Neural cell (in vitro differentiated cells): ENCODE results near the gene GRB2. TPM values are rescaled to one million over a fixed set of nuclear protein-coding genes. Genes with fewer than 3 reads are reported as not detected.

Experiments used
- H2AFZ ChIP-seq: fragments of 200-600, 300-800 bp; sonication (generic), shearing (Covaris generic); 2 replicates; pipeline ENCODE4 v1.6.0; 2014; ENCODE audit warnings: low read depth, mild to moderate bottlenecking, antibody characterized with exemption, low read length, moderate library complexity
- H3F3A ChIP-seq: fragments of 200-600 bp; shearing (Covaris generic); 2 replicates; pipeline ENCODE4 v1.6.1; 2016; ENCODE audit warnings: mild to moderate bottlenecking, moderate library complexity, mixed read lengths, antibody characterized with exemption, low read length; ENCODE audit not compliant: insufficient read depth, poor library complexity, severe bottlenecking
- H3K27ac ChIP-seq: fragments of 200-600, 300-800 bp; sonication (generic), shearing (Covaris generic); 2 replicates; pipeline ENCODE4 v1.5.1; 2014; ENCODE audit warnings: mild to moderate bottlenecking, low read length, moderate library complexity
- H3K27me3 ChIP-seq: fragments of 300-800, 200-600 bp; sonication (generic), shearing (Covaris generic); 2 replicates; pipeline ENCODE4 v1.6.0; 2014; ENCODE audit warnings: mild to moderate bottlenecking, low read depth, low read length, moderate library complexity; ENCODE audit not compliant: insufficient read depth
- H3K36me3 ChIP-seq: fragments of 300-800, 200-600 bp; sonication (generic), shearing (Covaris generic); 2 replicates; pipeline ENCODE4 v1.5.1; 2014; ENCODE audit warnings: mild to moderate bottlenecking, antibody characterized with exemption, low read length, moderate library complexity; ENCODE audit not compliant: insufficient read depth
- H3K4me2 ChIP-seq: fragments of 300-800, 200-600 bp; sonication (generic), shearing (Covaris generic); 2 replicates; pipeline ENCODE4 v1.6.0; 2014; ENCODE audit warnings: mild to moderate bottlenecking, low read length
- H3K4me3 ChIP-seq: fragments of 300-800, 200-600 bp; sonication (generic), shearing (Covaris generic); 2 replicates; pipeline ENCODE4 v1.5.1; 2014; ENCODE audit warnings: mild to moderate bottlenecking, low read length, moderate library complexity
- H3K79me2 ChIP-seq: fragments of 200-600 bp; shearing (Covaris generic); replicated peaks from 2 replicates; pipeline ENCODE4 v1.6.0; 2014; ENCODE audit warnings: mild to moderate bottlenecking, low read length, moderate library complexity; ENCODE audit not compliant: insufficient read depth
- H3K9ac ChIP-seq: fragments of 300-800, 200-600 bp; sonication (generic), shearing (Covaris generic); 2 replicates; pipeline ENCODE4 v1.6.1; 2016; ENCODE audit warnings: mild to moderate bottlenecking, low read length, mixed read lengths
- H3K9me2 ChIP-seq: fragments of 200-600 bp; shearing (Covaris generic); 2 replicates; pipeline ENCODE4 v1.6.1; 2016; ENCODE audit warnings: mild to moderate bottlenecking, low read length, mixed read lengths; ENCODE audit not compliant: insufficient read depth
- H3K9me3 ChIP-seq: fragments of 200-600, 300-800 bp; sonication (generic), shearing (Covaris generic); 2 replicates; pipeline ENCODE4 v1.6.1; 2016; ENCODE audit warnings: mild to moderate bottlenecking, mixed run types, low read length, moderate library complexity, mixed read lengths
- H4K20me1 ChIP-seq: fragments of 200-600 bp; shearing (Covaris generic); 2 replicates; pipeline ENCODE4 v1.6.1; 2016; ENCODE audit warnings: mild to moderate bottlenecking, mixed run types; ENCODE audit not compliant: insufficient read depth
- EP300 ChIP-seq: fragments of 450-650 bp; conservative IDR thresholded peaks from 2 replicates; pipeline ENCODE4 v1.6.1; 2014; ENCODE audit warnings: antibody characterized with exemption, mild to moderate bottlenecking, moderate library complexity; ENCODE audit not compliant: poor library complexity, severe bottlenecking
- EZH2 ChIP-seq: fragments of 200-600, 300-800 bp; shearing (Covaris generic), sonication (generic); IDR thresholded peaks from 2 replicates; pipeline ENCODE4 v1.6.1; 2014; ENCODE audit warnings: antibody characterized with exemption, low read length, borderline replicate concordance, mild to moderate bottlenecking; ENCODE audit not compliant: insufficient read depth, poor library complexity, severe bottlenecking
- MXI1 ChIP-seq: fragments of 450-650 bp; conservative IDR thresholded peaks from 2 replicates; pipeline ENCODE4 v1.6.1; 2014; ENCODE audit warnings: antibody characterized with exemption, mild to moderate bottlenecking; ENCODE audit not compliant: poor library complexity, severe bottlenecking
- POLR2AphosphoS5 ChIP-seq: IDR thresholded peaks from 2 replicates; pipeline ENCODE4 v1.6.1; 2012
- RAD21 ChIP-seq: fragments of 450-650 bp; conservative IDR thresholded peaks from 2 replicates; pipeline ENCODE4 v1.6.1; 2014; ENCODE audit warnings: antibody characterized with exemption, mild to moderate bottlenecking, moderate library complexity
- SMC3 ChIP-seq: fragments of 450-650 bp; conservative IDR thresholded peaks from 2 replicates; pipeline ENCODE4 v1.6.1; 2014; ENCODE audit warnings: antibody characterized with exemption, mild to moderate bottlenecking, moderate library complexity; ENCODE audit not compliant: poor library complexity
- TAF1 ChIP-seq: IDR thresholded peaks from 2 replicates; pipeline ENCODE4 v1.6.1; 2012; ENCODE audit warnings: low read depth
- polyA plus RNA-seq: library from polyadenylated mRNA; depleted of rRNA; stranded (reverse); fragments of >200 nt; gene quantifications from 2 replicates; pipeline ENCODE4 v1.2.3, GENCODE V29; 2014
- TF ChIP-seq, protein P1 (sequence below): IDR thresholded peaks from 2 replicates; pipeline ENCODE4 v1.6.1; 2012; ENCODE audit warnings: borderline replicate concordance
- TF ChIP-seq, protein P2 (sequence below): fragments of 450-650 bp; IDR thresholded peaks from 2 replicates; pipeline ENCODE4 v1.5.1; 2014; ENCODE audit warnings: antibody characterized with exemption, mild to moderate bottlenecking, moderate library complexity; ENCODE audit not compliant: poor library complexity, severe bottlenecking

The GRB2 gene
- polyA plus RNA-seq, 1 donor from 2014 or later = 134 TPM

DNA sequence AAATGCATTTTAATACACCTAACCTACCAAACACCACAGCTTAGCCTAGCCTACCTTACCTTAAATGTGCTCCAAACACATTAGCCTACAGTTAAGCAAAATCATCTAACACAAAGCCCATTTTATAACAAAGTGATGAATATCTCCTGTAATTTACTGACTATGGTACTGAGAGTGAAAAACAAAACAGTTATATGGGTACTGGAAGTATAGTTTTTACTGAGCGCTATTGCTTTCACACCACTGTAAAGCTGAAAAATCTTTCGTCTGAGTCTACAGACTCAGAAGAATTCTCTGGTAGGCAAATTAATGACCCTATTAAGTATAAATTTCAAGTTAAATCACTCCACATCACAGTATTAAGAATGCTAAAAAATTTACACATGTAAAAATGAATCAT, 3.5 kb downstream of the GRB2 start:
- no peak for TF ChIP-seq EZH2
- TF ChIP-seq TAF1 = no peak
- no peak for TF ChIP-seq EP300
- no peak for TF ChIP-seq SMC3
- TF ChIP-seq POLR2AphosphoS5 = no peak
- TF ChIP-seq, protein P1, sequence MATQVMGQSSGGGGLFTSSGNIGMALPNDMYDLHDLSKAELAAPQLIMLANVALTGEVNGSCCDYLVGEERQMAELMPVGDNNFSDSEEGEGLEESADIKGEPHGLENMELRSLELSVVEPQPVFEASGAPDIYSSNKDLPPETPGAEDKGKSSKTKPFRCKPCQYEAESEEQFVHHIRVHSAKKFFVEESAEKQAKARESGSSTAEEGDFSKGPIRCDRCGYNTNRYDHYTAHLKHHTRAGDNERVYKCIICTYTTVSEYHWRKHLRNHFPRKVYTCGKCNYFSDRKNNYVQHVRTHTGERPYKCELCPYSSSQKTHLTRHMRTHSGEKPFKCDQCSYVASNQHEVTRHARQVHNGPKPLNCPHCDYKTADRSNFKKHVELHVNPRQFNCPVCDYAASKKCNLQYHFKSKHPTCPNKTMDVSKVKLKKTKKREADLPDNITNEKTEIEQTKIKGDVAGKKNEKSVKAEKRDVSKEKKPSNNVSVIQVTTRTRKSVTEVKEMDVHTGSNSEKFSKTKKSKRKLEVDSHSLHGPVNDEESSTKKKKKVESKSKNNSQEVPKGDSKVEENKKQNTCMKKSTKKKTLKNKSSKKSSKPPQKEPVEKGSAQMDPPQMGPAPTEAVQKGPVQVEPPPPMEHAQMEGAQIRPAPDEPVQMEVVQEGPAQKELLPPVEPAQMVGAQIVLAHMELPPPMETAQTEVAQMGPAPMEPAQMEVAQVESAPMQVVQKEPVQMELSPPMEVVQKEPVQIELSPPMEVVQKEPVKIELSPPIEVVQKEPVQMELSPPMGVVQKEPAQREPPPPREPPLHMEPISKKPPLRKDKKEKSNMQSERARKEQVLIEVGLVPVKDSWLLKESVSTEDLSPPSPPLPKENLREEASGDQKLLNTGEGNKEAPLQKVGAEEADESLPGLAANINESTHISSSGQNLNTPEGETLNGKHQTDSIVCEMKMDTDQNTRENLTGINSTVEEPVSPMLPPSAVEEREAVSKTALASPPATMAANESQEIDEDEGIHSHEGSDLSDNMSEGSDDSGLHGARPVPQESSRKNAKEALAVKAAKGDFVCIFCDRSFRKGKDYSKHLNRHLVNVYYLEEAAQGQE = no peak
- no peak for TF ChIP-seq MXI1
- TF ChIP-seq, protein P2, sequence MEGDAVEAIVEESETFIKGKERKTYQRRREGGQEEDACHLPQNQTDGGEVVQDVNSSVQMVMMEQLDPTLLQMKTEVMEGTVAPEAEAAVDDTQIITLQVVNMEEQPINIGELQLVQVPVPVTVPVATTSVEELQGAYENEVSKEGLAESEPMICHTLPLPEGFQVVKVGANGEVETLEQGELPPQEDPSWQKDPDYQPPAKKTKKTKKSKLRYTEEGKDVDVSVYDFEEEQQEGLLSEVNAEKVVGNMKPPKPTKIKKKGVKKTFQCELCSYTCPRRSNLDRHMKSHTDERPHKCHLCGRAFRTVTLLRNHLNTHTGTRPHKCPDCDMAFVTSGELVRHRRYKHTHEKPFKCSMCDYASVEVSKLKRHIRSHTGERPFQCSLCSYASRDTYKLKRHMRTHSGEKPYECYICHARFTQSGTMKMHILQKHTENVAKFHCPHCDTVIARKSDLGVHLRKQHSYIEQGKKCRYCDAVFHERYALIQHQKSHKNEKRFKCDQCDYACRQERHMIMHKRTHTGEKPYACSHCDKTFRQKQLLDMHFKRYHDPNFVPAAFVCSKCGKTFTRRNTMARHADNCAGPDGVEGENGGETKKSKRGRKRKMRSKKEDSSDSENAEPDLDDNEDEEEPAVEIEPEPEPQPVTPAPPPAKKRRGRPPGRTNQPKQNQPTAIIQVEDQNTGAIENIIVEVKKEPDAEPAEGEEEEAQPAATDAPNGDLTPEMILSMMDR = no peak
- TF ChIP-seq RAD21 = no peak
- Histone ChIP-seq H3K4me3 (no peak overlapping the region), H4K20me1 (peaks cover 4% of the 10 kb centered on the region), H3K27me3 (no peaks in the 10 kb centered on the region), H3K27ac (no peak overlapping the region), H3K9me2 (no peaks in the 10 kb centered on the region), H3K4me2 (no peak overlapping the region), H3K9ac (no peak overlapping the region), H3K9me3 (no peaks in the 10 kb centered on the region), H3K79me2 (peaks cover 48% of the 10 kb centered on the region), H2AFZ (no peak overlapping the region), H3F3A (no peaks in the 10 kb centered on the region), H3K36me3 (no peaks in the 10 kb centered on the region)

DNA sequence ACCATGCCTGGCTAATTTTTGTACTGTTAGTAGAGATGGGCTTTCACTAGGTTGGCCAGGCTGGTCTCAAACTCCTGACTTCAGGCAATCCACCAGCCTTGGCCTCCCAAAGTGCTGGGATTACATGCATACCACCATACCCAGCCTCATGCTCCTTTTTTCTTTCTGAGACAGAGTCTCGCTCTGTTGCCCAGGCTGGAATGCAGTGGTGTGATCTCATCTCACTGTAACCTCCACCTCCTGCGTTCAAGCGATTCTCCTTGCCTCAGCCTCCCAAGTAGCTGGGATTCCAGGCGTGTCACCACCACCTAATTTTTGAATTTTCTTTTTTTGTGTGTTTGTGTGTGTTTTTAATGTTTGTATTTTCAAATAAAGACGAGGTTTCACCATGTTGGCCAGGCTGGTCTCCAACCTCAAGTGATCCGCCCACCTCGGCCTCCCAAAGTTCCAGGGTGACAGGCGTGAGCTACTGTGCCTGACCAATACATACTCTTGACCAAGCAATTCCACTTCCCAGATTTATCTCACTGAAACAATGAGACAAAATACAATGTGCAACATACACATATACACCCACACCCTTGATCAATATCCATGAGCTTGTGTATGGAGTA, 5.0 kb downstream of the GRB2 start:
- peaks cover 63% of the 10 kb centered on the region for H3K79me2 ChIP-seq
- no peak overlapping the region for H3K9ac ChIP-seq
- no peaks in the 10 kb centered on the region for H3K9me3 ChIP-seq
- no peak overlapping the region for H3K4me3 ChIP-seq
- no peaks in the 10 kb centered on the region for H3K9me2 ChIP-seq
- TF ChIP-seq EP300 (no peak), RAD21 (no peak), SMC3 (no peak), EZH2 (no peak), TAF1 (no peak), POLR2AphosphoS5 (no peak), MXI1 (no peak)
- TF ChIP-seq, protein P1 = no peak
- TF ChIP-seq, protein P2 = no peak
- H2AFZ ChIP-seq = no peak overlapping the region
- H3K36me3 ChIP-seq = no peaks in the 10 kb centered on the region
- H3K27ac ChIP-seq = no peak overlapping the region
- H3K4me2 ChIP-seq = no peak overlapping the region
- H3K27me3 ChIP-seq = no peaks in the 10 kb centered on the region
- H4K20me1 ChIP-seq = peaks cover 4% of the 10 kb centered on the region
- H3F3A ChIP-seq = no peaks in the 10 kb centered on the region
